ENCODE measurements around the gene CDH13.

GRCh38 chr16:82814059-82814458 is 187.3 kb downstream of the CDH13 start:
- TF ChIP-seq CTCF (IDR thresholded peaks at IDR 0.05) (no peak), POLR2A (IDR thresholded peaks at IDR 0.05) (no peak), EP300 (IDR thresholded peaks at IDR 0.05) (no peak)
